Stimulated activated CD8-positive, alpha-beta memory T cell treated with anti-CD3 and anti-CD28 coated beads, Interleukin-4, amount 100 ng/mL, for 24 hours (primary cell): Measurements from ENCODE around the gene HOXC10.
A peak's percentile ranks its signal among the peaks of the same experiment; 100 is the strongest.

Experiments used
- DNase-seq: peaks from one replicate; pipeline ENCODE4 v3.0.0-alpha.2; 2020; ENCODE audit warnings: low read depth

HOXC10 gene

DNA sequence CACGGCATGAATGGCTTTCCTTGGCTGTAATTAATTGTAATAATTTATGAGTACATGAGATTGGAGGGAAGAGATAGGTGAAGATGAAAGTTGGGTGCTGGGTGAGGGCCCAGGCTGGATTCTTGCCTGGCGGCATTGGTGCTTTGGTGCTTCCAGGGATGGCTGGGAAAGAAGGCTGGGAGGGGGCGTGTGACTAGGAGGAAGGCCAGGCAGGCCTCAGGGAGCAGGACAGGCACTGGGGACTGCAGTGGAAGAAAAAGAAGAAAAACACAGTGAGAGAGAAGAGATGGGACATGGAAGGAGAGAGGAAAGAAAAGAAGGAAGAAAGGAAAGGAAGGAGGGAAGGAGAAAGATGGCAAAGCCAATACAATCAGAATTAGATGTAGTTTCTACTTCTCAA, 18.7 kb downstream of the HOXC10 start:
- no peak for DNase-seq

DNA sequence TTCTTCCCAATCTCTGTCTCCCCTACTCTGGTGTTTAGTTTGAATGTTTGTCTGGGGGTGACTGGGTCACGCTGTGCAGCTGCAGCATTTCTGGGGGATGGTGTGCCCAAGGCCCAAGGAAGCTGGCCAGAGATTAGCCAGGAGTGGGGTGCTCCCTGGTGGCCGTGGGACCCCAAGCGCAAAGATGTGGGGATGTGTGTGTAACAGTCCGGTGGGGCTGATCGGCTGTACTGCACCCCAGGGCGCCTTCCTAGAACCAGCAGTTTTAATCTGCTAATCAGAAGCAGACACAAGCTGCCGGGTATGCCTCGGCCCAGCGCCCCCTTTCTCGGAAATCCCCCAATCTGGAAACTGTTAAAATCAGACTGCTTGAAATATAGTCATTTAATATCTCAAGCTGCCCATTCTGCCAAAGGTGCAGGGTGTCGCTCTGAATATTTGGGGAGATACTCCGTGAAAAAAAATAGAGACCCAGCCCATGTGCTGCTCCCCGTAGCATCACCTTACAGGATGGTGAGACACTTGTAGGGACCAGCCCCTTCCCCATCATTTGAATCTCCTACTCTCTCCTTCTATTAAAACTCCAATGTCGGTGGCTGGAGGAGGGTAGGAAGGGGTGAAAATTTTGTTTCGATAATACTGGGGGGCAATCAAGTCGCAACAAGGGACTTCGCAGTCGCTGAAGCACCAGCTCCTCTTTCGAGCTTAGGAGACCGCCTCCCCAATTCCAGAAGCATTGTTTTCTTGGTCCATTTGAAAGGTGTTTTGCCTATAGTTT, 19.3 kb downstream of the HOXC10 start:
- no peak for DNase-seq

DNA sequence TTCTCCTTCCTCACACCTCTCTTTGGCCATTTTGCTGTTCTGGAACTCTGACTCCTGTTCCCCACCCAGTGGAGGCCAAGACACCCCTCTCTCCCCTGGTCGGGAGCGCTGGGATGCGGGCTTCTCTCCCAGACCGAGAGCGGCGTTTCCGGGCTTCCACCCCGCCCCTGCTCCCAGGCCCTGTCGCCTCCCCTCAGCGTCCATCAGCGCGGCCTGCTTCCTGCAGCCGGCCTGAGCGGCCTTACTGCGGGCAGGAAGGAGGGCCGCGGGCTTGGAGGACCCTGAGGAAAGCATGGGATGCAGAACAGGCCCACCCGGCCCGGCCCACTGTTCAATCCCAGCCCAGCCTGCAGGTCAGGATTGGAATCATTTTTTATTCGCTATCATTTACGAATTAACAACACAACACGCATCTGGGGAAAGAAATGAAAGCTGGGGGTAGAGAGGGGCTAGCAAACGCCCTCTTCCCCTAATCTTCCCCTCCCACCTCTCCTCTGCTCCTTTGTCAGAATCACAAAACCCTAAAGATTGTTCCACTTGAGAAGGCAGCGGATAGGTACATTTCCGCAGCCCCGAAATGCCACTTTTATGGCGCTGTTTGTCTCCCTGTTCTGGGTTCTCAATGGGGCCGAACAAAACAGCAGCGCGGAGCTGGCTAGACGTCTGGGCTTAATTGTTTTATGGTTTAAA, 20.0 kb downstream of the HOXC10 start:
- no peak for DNase-seq

DNA sequence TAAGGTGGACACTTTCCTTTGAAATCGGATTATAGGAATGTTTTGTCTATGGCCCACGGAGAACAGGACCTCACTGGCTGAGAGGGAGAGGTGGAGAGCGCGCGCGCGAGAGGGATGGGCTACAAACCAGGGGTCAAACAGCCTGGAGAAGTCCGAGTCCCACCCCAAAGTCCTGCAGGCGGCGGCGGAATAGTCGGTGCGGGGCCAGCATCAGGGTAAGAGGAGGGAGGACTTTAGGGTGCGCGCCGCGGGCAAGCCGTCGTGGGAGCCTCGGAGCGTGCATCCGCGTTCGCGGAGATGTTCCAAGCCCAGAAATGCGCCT, 20.5 kb downstream of the HOXC10 start:
- no peak for DNase-seq

DNA sequence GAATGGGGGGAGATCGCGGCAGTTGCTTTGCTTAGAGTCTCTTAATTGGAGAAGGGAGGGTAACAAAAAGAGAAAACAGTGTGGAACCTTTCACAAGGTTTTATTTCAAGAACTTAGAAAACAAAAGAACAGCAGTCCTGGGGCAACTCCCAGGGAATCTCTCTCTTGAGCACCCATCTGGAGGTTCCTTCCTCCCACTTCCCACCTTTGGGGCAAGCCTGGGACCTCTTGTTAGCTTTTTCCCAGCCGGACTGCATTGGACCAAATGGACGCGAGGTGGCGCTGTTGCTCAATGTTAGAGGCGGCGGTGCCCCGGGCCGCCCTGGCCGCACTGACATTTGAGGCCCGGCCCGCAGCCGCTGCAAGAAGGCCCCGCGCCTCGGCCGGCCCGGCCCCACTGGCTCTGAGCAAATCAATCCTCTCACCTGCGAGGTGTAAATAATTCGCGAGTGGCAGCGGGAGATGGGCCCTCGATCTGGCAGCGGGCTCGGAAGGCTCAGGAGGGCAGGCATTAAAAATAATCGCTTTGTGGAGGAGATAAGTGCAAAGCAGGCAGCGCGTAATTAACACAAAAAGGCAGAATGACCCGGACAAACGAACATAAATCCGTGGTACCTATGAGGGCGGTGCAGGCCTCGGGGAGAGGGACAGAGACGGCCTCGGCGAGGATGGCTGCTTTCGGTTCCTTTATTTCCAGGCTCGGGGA, 21.1 kb downstream of the HOXC10 start:
- peak; percentile 74 for DNase-seq

DNA sequence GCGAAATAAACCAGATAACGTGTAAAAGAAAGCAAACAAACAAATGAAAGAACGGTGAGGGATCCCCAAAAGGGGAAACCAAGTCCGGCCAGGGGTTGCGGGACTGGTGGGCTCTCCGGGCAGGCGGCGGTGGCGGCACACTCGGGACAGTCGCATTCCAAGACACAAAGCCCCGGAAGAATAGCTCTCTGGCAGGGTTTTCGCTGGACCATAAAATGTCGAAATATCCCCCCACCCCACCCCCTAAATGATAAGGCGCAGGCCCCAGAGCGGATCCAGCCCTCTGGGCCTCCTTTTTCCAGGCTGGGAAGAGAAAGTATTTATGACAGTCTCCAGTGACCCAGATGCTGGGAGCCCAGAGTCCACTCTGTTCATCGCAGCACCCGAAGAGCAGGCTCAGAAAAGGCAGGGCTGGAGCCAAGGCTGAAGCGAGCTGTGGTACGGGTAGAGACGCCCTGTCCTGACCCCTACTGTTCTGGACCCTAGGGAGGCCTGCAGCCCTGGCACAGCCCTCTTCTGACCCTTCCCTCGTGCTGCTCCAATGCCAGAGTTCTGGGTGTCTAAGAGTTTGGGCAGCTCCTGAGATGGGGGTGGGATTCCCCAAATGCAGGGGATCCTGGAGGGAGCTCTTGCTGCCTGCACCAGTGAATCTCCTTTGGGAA, 21.7 kb downstream of the HOXC10 start:
- DNase-seq: no peak

DNA sequence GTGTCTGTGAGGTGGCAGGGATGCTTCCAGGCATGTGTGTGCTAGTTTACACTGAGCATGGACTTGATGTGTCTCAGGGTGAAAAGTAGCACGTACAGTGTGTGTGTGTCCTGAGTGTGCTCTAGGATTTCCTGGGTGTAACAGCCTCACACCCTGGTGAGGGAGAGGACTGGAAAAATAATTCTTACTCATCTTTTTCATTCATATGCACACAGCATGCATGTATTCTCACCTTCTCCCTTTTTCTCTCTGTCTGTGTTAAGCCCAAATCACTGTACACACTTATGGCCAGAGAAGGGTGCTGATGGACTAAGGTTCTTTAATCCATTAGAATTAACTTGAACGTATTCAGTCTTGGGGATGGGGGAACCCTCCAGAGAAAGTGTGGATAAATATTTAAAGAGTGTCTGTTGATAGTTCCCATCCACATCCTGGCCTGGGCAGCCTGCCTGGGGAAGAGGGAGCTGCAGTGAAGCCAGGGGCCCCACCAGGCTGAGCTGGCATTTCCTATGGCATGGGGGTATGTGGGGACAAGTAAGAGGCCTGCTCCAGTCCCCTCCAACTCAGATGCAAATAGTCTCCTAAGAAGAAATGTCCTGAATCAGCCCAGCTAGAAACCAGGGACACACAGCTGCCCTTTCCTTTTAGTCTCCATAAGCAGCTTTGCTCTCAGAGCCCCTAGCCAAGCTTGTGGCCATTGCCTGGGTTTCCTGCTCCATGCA, 22.8 kb downstream of the HOXC10 start:
- DNase-seq: no peak

DNA sequence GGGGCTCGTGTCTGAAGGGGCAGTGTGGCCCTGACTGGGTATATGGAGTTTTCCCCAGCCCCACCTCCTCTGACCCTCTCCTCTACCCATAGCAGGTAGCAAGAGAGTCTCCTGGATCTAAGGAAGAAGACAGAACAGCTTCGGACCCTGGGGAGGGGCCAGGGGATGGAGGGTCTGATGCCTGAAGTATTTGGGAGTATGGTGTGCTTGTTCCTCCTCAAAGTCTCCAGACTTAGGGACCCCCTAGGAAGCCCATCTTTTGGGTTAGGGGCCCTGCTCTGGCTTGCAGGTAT, 23.3 kb downstream of the HOXC10 start:
- no peak for DNase-seq

DNA sequence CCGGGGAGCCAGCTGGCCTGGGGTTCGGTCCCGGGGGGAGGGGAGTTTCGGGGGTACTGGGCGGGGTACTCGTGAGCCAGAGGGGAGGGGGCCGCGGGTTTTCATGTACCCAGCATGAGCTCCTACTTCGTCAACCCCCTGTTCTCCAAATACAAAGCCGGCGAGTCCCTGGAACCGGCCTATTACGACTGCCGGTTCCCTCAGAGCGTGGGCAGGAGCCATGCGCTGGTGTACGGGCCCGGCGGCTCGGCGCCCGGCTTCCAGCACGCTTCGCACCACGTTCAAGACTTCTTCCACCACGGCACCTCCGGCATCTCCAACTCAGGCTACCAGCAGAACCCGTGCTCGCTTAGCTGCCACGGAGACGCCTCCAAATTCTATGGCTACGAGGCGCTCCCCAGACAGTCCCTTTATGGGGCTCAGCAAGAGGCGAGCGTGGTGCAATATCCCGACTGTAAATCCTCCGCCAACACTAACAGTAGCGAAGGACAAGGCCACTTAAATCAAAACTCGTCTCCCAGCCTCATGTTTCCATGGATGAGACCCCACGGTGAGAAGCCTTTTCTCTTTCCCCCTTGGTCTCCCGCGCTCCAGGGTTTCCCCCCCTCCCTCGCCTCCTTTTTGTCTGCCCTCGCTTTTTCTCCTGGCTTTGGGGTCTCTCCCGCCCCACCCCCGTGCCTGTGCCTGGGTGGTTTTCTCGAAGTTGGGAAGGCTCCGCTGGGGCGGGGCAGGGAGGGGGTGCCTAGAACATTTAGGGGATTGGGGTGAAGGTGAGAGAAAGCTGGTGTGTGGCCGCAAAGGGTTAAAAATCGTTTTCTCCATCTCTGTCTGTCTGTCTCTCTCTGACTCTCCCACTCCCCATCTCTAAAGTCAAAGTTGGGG, 24.5 kb downstream of the HOXC10 start:
- DNase-seq: no peak

DNA sequence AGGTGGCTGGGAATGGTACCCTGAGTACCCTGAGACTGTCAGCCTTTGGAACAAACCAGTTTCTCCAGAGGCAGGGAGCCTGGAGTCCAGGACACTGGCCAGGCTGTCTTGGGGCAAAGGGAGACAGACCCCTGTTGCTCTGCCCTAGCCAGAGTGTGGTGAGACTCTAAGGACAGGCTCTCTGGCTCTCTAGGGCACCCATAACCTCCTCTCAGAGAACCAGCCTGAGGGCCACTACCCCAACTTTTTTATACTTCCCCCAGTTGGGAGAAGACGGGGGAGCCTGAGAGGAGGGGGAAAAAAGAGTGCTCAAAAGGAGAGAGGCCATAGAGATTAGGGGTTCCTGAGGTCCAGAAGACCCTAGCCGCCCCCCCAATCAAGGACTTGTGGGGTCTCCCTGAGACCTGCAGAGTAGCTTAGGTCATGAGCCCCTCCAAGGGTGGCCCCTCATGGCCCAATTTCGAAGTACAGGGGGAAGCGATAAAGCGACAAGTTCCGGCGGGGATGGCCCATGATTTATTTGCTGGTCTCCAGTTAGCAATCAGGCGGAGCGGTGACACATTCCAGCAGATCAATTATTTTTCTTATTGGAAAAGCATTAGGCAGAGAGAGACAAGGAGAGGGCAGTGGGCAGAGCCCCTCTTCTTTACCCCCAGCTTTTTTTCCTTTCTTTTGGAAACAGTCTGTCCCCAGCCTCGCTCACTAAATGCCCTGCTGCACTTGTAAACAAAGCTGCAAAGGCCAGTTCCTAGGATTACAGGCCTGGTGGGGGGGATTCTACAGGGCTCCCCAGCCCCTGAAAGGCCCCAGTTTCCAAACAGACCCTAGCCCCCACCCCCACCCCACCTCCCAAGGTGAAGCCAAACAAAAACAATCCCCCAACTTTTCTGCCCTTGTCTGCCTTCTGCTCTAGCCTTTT, 25.4 kb downstream of the HOXC10 start:
- no peak for DNase-seq

DNA sequence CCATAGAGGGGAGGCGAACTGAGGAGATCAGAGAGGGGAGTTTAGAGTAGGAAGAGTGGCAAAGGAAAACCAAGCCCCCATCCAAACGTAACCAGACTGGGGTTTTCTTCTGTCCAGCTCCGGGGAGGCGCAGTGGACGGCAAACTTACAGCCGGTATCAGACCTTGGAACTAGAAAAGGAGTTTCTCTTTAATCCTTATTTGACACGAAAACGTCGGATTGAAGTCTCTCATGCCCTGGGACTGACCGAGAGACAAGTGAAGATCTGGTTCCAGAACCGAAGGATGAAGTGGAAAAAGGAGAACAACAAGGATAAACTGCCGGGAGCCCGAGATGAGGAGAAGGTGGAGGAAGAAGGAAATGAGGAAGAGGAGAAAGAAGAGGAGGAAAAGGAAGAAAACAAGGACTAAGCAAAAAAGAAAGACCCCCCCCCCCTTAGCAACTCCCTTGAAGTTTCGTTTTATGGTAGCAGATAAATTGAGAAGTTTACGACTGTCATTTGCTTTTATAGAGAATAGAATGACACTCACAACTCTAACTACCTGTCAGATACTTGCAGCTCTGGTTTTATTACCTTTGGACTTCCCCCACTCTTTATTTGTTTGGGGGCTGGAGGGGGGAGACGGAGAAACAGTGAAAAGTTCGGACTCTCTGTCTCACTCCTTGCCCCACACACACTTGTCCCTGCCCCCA, 26.2 kb downstream of the HOXC10 start:
- no peak for DNase-seq

DNA sequence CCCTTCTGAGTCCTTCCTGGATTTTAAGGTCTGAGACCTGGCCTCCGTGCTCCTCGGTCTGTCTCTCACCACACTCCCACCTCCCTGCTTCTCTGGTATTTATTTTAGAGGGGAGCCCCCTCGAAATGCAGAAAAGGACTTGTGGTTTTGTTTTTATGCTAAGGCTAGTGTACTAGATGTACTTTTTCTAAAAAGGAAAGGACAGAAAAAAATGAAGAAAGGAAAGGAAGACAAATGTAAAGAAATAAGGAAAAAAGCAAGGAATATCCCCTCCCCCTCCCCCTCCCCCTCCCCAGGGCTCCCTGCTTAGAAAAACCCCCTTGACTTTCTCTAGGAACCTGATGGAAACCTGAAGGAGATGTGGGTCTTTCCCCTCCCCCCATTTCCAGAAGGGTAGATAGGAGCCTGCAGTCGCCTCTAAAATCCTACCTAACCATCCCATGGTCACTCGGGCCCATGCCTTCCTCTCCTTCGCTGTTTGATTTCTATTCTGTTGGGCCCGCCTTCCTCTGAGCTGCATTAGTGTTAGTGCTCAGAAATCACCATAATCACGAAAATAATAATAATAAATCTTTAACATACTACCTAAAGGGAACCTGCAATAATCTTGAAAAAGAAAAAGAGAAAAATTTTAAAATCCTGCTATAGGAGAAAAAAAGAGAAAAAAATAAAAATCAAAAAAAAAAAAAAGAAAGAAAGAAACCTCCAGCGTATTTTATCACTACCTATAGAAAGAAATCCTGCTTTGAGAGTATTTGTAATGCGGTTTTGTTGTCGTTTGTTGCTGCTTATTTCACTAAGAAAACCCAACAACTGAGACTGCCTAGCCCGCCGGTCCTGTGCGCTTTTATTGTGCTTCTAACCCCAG, 27.0 kb downstream of the HOXC10 start:
- no peak for DNase-seq

DNA sequence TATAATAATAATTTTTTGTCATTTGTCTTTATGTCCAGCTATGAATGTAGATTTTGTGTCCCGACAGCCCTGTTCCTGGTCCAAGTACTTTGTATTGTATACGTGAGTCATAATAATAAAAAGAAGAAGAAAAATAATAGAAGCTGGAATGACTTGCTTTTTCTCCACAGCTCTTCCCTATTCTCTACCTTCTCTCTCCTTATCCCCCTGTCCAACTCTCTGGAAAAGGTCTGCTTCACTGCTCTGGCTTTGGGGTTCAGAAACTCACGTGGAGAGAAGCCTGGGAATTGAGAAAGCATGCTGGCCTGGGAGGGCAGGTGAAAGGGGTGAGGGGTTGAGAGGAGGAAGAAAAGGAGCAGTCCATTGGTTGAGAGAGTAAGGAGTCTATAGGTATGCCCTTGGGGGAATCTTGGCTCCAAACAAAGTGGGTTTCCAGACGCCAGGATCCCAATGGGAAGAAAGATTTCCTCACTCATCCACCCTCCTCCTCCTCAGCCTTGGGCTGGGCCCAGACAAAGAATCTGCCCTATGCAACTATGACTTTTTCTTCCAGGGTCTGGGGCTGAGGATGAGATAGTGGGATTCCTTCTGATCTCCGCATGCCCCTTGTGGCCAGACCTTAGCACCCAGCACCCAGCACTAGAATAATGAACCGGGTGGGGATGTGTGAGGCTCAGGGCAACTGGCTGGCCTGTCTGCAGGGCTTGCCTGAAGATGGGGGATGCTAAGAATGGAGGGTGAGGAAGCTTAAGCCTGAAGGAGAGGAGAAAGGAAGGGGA, 27.9 kb downstream of the HOXC10 start:
- DNase-seq: no peak

DNA sequence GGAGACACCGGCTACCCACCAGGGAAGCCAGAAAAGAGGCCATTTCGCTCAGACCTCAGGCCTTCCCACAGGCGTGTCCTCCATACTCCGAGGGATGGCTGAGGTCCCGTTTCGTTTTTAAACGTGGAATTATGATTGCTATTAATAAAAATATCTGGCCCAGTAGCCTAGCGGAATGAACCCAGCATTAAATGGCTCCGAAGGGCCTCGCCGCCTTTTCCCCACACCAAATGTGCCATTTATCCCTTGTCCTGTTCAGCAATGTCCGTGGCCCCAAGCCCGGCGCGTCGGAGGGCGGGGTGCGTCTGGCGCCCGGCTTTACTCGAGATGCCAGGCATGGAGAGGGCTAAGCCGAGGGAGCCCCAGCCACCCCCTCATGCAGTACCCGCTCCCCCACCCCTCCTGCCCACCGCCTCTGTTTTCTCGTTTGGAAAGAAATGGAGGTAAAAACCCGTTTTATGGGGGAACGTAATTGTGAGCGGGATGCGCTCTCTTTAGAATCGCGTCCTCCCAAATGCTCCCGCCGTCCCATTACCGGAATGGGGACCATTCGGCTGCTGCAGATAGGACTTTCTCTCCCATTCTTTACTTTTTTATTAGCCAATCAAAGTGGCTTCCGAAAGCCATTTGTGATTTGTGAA, 29.6 kb downstream of the HOXC10 start:
- DNase-seq: no peak

DNA sequence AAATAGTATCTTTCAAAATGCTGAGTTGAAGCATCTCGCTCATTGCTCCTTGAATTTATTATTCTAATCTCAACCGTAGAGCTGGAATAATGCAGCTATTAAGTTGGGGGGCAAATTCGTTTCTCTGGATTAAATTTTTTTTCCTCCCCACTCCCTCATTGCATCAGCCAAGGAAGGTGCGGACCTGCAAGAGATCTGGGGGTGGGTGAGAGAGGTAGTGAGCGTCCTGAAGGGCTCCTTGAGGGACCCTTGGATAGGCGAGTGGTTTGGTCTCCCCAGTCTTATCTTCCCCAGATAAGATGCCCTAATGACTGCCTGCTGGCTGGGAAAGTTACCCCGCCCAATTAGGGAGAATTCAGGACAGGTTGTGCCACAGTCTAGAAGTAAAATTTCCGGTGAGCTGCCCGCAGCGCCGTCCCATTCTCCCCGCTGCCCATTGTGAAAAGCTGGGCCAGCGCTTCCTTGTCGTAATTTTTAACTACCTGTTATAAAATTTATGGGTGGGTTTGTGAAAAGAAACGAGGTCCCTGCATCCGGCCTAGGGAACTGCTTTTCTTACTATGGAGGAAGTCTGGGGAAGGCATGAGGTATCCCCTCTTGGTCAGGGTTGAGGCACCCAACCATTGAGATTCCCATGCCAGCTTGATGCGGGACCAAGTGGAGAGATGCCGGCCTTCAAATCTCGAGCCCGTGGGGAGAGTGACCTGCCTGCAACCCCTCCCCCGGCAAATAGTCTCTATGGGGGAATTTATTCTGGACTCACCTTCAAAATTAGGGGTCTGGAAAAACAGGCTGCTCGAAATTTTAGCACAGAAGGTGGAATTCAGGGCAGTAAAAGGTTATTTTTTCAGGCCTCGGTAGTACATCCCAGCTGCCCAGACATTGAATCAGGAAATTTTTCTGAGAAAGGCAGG, 30.3 kb downstream of the HOXC10 start:
- no peak for DNase-seq

DNA sequence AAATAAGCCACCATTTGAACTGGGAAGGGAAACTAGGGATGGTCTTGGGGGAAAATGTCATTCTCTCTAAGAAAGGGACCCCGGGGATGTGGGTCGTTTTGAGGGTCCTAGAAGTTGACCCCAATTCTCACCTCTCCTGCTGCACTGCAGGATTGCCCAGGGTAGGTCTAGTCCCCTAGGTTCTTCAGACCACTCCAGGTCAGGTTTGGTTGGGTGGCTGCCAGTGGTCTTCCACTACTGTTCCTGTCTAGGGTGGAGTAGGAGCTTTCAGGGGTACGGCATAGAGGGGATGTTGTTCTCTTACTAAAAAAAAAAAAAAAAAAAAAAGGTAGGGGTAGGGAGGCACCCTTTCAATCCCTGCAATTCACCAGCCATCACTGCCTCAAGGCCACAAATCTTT, 31.1 kb downstream of the HOXC10 start:
- no peak for DNase-seq
